Lower leg skin (tissue), 4 donors: ENCODE data around the gene TNKS1BP1. TPM values are rescaled to one million over a fixed set of nuclear protein-coding genes. Genes with fewer than 3 reads are reported as not detected.
A peak's percentile ranks its signal among the peaks of the same experiment; 100 is the strongest.

Experiments used
- DNase-seq, 2 donors: peaks; one replicate each; pipeline ENCODE4 v3.0.0-alpha.2; 2019; ENCODE audit warnings: low spot score in 2 of 2
- H3K4me3 ChIP-seq: fragments of 200-600 bp; sonication (generic); 2 replicates; pipeline ENCODE4 v1.5.1; 2017; ENCODE audit warnings: mild to moderate bottlenecking, low read depth; ENCODE audit not compliant: poor library complexity, severe bottlenecking
- POLR2A ChIP-seq, 2 donors: fragments of 450-650 bp; IDR thresholded peaks; one replicate each; pipeline ENCODE4 v1.6.1; 2016 to 2017; ENCODE audit warnings: antibody characterized with exemption in 2 of 2, mild to moderate bottlenecking in 1 of 2, moderate library complexity in 1 of 2
- WGBS, 2 donors: methylation state at CpG; one replicate each; pipeline ENCODE4 v1.1.5; 2018; 5-methylcytosine and 5-hydroxymethylcytosine counted together
- intact Hi-C: fragments of 100-400 bp; cut with DNase I; formaldehyde crosslinking; loops from one replicate; pipeline ENCODE4 v1.15.0; 2023; ENCODE audit warnings: low total_unique reads
- total RNA-seq, 4 donors: library from RNA; depleted of rRNA; stranded (reverse); fragments of >200 nt; gene quantifications; one replicate each; pipeline ENCODE4 v1.1.0, GENCODE V29; 2016
- TF ChIP-seq, protein P1 (sequence below), 3 donors: fragments of 450-650 bp; IDR thresholded peaks; one replicate each; pipeline ENCODE4 v1.5.1; 2016; ENCODE audit warnings: antibody characterized with exemption in 3 of 3, mild to moderate bottlenecking in 3 of 3, moderate library complexity in 2 of 3

TNKS1BP1 gene
- total RNA-seq, 4 donors from 2014 or later = 219 to 273 (median 230) TPM

DNA sequence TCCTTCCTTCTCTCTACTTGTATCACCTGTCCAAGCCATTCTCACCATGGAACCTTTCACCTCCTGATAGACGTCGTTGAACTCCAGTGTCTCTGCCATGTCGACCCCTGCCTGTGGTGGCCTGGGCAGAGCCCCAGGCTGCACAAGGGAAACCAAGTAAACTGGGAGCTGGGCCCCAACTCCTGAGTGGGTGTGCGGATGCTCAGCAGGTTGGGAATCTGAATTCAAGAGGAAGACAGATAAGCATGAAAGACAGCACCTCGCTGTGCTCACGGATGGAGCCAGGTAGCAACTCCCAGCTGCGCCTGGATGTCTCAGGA is 10.2 kb upstream of the TNKS1BP1 start:
- intact Hi-C loops = loop anchor here (10.0 kb wide), 1 partner anchor 330 kb away; the partner anchor contains the start of gene ZDHHC5
- TF ChIP-seq POLR2A (IDR thresholded peaks at IDR 0.05) = no peak
- TF ChIP-seq, protein P1, sequence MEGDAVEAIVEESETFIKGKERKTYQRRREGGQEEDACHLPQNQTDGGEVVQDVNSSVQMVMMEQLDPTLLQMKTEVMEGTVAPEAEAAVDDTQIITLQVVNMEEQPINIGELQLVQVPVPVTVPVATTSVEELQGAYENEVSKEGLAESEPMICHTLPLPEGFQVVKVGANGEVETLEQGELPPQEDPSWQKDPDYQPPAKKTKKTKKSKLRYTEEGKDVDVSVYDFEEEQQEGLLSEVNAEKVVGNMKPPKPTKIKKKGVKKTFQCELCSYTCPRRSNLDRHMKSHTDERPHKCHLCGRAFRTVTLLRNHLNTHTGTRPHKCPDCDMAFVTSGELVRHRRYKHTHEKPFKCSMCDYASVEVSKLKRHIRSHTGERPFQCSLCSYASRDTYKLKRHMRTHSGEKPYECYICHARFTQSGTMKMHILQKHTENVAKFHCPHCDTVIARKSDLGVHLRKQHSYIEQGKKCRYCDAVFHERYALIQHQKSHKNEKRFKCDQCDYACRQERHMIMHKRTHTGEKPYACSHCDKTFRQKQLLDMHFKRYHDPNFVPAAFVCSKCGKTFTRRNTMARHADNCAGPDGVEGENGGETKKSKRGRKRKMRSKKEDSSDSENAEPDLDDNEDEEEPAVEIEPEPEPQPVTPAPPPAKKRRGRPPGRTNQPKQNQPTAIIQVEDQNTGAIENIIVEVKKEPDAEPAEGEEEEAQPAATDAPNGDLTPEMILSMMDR (IDR thresholded peaks at IDR 0.05) = no peak
- no peak for DNase-seq
- WGBS, 2 donors = 6 to 10% methylated on average over 4 to 7 of the region's 7 CpGs
- peak overlapping the region; percentile 62 for H3K4me3 ChIP-seq

GRCh38 chr11:57332694-57333440 is 8.1 kb upstream of the TNKS1BP1 start:
- WGBS, 2 donors = 94 to 97% methylated on average over 11 of the region's 11 CpGs
- no peak overlapping the region for H3K4me3 ChIP-seq
- no peak for TF ChIP-seq POLR2A (IDR thresholded peaks at IDR 0.05)
- TF ChIP-seq, protein P1 (IDR thresholded peaks at IDR 0.05) = no peak
- no peak for DNase-seq
- intact Hi-C loops = loop anchor here (10.0 kb wide), 1 partner anchor 332 kb away; the partner anchor contains the start of gene ZDHHC5

DNA sequence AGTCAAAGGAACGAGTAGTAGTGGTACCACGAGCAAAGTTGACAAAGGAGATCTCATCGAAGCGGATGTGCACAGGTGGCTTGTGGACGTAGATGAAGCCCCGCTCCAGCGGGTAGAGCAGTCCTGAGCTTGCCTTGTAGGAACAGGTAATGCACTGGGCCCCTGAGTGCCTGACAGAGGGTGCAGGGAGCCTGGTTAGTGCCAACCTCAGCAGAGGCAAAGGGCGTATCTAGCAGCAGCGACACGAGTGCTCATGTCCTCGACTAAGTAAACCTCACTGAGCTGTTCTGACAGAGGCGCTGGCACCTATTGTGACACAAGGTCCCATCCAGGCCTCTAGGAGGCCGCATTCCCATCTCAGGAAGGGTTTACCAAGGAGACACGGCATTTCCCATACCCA is 7.0 kb upstream of the TNKS1BP1 start:
- DNase-seq = no peak
- TF ChIP-seq, protein P1 (IDR thresholded peaks at IDR 0.05) = no peak
- no peak for TF ChIP-seq POLR2A (IDR thresholded peaks at IDR 0.05)
- 89 to 91% methylated on average over 14 of the region's 14 CpGs for WGBS, 2 donors
- intact Hi-C loops = loop anchor here (10.0 kb wide), 1 partner anchor 333 kb away; the partner anchor contains the start of gene ZDHHC5
- H3K4me3 ChIP-seq = no peak overlapping the region

- WGBS, 2 donors = 89 to 92% methylated on average over 9 of the region's 9 CpGs
- no peak overlapping the region for H3K4me3 ChIP-seq
- TF ChIP-seq, protein P1 (IDR thresholded peaks at IDR 0.05) = no peak
- no peak for TF ChIP-seq POLR2A (IDR thresholded peaks at IDR 0.05)
- DNase-seq = no peak
- intact Hi-C loops = loop anchor here (10.0 kb wide), 1 partner anchor 335 kb away; the partner anchor contains the start of gene ZDHHC5
These were observed 5.3 kb upstream of the TNKS1BP1 start for GRCh38 chr11:57330029-57330428.

DNA sequence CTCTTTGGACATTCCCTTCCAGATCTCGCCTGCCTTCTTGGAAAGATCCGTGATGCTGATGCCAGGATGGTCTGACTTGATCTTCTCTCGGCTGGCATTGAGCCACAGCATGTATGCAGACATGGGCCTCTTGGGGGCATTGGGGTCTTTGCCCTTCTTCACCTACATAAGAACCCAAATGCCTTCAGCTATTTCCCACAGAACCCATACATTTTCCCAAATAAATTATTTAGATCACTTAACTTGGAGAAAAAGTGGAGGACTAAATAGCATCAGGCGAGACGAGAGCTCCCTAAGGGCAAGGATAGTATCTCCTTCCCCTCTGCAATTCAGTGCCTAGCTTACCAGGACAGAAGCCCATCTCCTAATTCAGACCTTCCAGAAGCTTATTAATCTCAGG is 3.0 kb upstream of the TNKS1BP1 start:
- intact Hi-C loops = no loop called here
- TF ChIP-seq, protein P1 (IDR thresholded peaks at IDR 0.05) = no peak
- TF ChIP-seq POLR2A (IDR thresholded peaks at IDR 0.05) = no peak
- no peak overlapping the region for H3K4me3 ChIP-seq
- DNase-seq = no peak
- WGBS, 2 donors = 94 to 98% methylated on average over 5 of the region's 5 CpGs

- intact Hi-C loops = no loop called here
These were observed 940 bp upstream of the TNKS1BP1 start for GRCh38 chr11:57325735-57326048.

More at GRCh38 chr11:57325735-57326048, 940 bp upstream of the TNKS1BP1 start:
- no peak overlapping the region for H3K4me3 ChIP-seq
- 17 to 21% methylated on average over 6 of the region's 6 CpGs for WGBS, 2 donors
- no peak for TF ChIP-seq POLR2A (IDR thresholded peaks at IDR 0.05)
- TF ChIP-seq, protein P1 (IDR thresholded peaks at IDR 0.05) = no peak
- DNase-seq = peak in 1 of 2 donors; percentile 65
